Epithelial cell of esophagus (primary cell): ENCODE measurements around the gene CFAP299.

Experiments used
- DNase-seq: peaks from one replicate; pipeline ENCODE4 v3.0.0; 2010; ENCODE audit warnings: low read depth
- H3K4me3 ChIP-seq: 2 replicates; pipeline ENCODE4 v1.5.1; 2011; ENCODE audit warnings: mild to moderate bottlenecking, low read length, control low read depth
- CTCF ChIP-seq: IDR thresholded peaks from 2 replicates; pipeline ENCODE4 v1.5.1; 2011; ENCODE audit warnings: low read depth, mild to moderate bottlenecking, low read length, control low read depth, inconsistent platforms; ENCODE audit not compliant: insufficient read depth; ENCODE audit errors: missing control alignments

The CFAP299 gene

GRCh38 chr4:80926891-80927290 is 591.4 kb downstream of the CFAP299 start:
- no peak overlapping the region for H3K4me3 ChIP-seq
- no peak for DNase-seq
- TF ChIP-seq CTCF = no peak

- no peak overlapping the region for H3K4me3 ChIP-seq
- TF ChIP-seq CTCF = no peak
- no peak for DNase-seq
Measured at GRCh38 chr4:80927420-80927819, 591.9 kb downstream of the CFAP299 start.

- no peak overlapping the region for H3K4me3 ChIP-seq
- no peak for DNase-seq
- no peak for TF ChIP-seq CTCF
Measured at GRCh38 chr4:80931631-80932081, 596.1 kb downstream of the CFAP299 start.

GRCh38 chr4:80948141-80948540 is 612.6 kb downstream of the CFAP299 start:
- TF ChIP-seq CTCF = no peak
- H3K4me3 ChIP-seq = no peak overlapping the region
- no peak for DNase-seq

- DNase-seq = no peak
- H3K4me3 ChIP-seq = no peak overlapping the region
- TF ChIP-seq CTCF = no peak
Measured at GRCh38 chr4:80948995-80949394, 613.5 kb downstream of the CFAP299 start.

- no peak for DNase-seq
- TF ChIP-seq CTCF = no peak
- no peak overlapping the region for H3K4me3 ChIP-seq
Measured at GRCh38 chr4:80956421-80956820, 620.9 kb downstream of the CFAP299 start.

- H3K4me3 ChIP-seq = no peak overlapping the region
- no peak for TF ChIP-seq CTCF
- peak; percentile 73 for DNase-seq
Measured at GRCh38 chr4:80963051-80963450, 627.5 kb downstream of the CFAP299 start.
